HK-2 (cell line): ENCODE measurements around the gene SARNP.

ENCODE experiments used
- DNase-seq: peaks from one replicate; pipeline ENCODE4 v3.0.0-alpha.2; 2018; ENCODE audit not compliant: unreplicated experiment

Gene SARNP

DNA sequence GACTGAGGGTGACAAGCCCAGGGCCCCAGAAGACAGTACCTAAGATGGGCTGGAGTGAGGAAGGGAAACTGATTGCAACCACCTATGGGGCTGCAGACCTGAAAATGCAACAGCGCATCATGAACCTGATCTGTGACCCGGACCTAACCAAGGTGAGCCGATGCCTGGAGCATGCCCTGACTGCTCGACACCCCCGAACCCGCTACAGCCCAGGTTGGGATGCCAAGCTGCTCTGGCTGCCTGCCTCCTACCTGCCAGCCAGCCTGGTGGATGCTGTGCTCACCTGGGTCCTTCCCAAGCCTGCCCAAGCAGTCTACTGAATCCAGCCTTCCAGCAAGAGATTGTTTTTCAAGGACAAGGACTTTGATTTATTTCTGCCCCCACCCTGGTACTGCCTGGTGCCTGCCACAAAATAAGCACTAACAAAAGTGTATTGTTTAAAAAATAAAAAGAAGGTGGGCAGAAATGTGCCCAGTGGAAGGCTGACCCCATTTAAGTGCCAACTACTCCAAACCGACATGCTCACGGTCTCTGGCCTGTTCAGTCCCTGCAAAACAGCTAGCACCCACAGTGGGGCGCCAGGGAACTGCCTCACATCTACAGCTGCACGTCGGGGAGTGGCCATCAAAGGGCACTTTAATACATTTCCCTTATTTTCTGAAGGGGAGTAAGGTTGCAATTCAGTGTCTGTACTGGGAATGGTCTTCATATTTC, 93.1 kb downstream of the SARNP start:
- DNase-seq = no peak

DNA sequence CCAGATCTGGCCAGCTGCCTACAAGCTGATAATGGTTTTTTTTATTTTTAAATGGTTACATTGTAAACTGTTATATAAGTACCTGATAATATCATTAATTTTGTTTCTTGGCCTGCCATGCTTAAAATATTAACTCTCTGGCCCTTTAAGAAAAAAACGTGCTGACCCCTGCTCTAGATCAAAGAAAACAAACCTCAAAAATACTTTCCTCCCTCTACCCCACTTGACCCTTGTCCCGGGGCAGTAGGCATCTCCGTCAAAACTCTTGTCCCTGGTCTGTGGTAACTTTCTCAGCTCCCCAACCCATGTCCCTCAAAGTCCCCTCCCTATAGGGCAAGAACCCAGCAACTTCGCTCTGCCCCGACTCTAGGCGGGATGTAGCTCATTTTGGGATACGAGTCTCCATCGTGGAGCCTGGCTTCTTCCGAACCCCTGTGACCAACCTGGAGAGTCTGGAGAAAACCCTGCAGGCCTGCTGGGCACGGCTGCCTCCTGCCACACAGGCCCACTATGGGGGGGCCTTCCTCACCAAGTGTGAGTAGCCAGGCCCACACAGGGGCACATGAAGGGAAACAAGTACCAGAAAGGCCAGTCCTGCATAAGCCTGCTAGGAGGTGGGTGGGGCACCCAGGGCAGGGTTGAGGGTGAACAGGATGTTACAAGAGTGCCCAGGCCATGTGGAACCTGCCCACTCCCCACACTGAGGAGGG, 93.9 kb downstream of the SARNP start:
- DNase-seq = no peak

DNA sequence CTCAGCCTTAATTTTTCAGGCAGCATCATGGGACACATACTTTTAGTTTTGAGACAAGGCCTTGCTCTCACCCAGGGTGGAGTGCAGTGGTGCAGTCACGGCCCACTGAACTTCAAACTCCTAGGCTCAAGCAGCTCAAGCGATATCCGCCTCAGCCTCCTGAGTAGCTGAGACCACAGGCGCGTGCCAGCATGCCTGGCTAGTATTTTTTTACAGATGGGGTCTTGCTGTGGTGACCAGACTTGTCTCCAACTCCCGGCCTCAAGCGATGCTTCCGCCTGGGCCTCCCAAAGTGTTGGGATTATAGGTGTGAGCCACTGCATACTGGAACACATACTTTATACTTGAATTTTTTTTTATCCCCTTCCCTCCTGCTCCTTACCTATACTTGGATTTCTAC, 94.6 kb downstream of the SARNP start:
- DNase-seq = no peak

DNA sequence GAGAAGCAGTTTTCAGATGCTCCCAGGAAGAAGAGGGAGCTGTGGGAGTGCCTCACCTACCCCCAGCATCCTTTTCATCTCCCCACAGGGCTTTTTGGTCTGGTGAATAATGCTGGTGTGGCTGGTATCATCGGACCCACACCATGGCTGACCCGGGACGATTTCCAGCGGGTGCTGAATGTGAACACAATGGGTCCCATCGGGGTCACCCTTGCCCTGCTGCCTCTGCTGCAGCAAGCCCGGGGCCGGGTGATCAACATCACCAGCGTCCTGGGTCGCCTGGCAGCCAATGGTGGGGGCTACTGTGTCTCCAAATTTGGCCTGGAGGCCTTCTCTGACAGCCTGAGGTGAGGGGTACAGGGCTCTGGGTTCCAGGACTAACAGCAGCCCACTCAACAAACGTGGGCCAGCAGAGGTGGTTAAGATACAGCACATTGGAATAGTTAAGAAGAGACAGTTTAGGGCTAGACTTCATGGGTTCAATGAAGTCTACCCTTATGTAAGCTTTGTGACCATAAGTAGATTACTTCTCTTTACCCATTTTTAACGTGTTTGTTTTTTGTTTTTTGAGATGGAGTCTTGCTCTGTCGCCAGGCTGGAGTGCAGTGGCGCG, 95.8 kb downstream of the SARNP start:
- DNase-seq = no peak

DNA sequence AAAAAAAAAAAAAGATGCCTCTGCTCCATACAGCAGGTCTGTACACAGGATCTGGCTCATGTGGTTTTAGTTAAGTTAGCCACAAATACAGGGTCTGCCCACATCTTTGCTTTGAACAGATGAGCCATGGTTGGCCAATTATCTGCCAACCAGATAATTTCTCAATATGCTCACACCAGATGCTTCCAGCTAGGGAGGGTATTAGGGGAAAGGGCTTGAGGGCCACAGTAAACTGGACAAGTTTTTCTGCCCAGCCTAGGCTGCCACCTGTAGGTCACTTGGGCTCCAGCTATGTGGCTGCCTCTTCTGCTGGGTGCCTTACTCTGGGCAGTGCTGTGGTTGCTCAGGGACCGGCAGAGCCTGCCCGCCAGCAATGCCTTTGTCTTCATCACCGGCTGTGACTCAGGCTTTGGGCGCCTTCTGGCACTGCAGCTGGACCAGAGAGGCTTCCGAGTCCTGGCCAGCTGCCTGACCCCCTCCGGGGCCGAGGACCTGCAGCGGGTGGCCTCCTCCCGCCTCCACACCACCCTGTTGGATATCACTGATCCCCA, 96.6 kb downstream of the SARNP start:
- peak; percentile 84 for DNase-seq

DNA sequence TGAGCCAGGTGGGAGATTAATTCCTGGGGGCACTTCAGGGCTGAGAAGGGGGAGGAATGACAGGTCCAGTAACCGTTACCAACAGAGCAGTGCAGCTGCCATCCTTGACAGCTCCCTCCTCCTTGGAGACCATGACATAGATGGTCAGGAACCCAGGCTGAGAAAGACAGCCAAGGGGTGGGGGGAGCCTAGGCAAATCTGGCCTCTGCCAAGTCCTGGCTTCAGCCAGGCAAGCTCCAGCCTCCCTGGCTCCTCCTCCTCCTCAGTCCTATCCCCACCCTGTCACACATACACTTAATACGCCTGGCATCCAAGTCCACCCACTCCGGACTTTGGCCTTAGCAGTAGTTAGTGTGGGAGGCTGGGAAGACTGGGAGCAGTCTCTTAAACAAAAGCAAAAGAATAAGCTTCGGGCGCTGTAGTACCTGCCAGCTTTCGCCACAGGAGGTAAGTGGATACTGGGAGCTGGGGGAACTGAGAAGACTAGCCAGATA, 97.4 kb downstream of the SARNP start, which contains the start of gene RDH5:
TSS of gene RDH5 (plus strand) at position 323 of the 494 bp plus-strand sequence. CDS start 792 bp downstream, outside the sequence.
- peak; percentile 40 for DNase-seq

DNA sequence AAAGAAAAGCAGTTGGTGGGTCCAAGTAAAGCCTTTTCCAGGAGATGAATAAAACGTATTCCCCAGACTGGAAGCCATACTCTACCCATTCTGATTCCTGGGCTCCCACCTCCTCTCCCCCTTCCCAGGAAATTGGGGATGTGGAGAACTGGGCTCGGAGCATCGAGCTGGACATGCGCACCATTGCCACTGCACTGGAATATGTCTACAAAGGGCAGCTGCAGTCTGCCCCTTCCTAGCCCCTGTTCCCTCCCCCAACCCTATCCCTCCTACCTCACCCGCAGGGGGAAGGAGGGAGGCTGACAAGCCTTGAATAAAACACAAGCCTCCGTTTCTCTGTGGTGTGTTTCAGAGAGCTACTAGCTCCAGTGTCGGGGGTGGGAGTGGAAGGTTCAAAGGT, 98.2 kb downstream of the SARNP start:
- DNase-seq = no peak

DNA sequence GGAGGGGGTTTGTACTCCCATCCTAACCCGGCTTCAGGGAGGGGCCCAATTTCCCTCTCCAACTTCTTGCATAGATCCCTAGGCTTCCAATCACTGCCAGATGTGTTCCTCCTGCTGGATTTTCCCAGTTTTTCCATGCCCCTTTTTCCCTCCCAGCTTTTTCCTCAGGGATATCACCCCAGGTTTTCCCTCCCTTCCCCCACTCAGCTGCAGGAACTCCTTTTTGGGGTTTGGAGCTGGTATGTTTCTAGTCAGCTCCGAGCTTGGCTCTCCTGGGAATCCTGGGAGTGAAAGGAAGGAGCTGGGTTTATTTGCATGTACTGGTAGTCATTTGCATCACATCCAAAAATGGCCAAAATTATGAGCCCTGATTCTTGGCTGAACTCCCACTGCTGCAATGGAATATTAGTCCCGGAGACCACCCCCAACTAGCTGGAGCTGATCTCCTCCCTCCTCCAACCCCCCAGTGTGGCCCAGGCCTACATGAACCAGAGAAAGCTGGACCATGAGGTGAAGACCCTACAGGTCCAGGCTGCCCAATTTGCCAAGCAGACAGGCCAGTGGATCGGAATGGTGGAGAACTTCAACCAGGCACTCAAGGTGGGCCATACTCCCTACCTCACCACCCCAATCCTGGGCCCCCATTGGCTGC, 98.8 kb downstream of the SARNP start:
- no peak for DNase-seq

DNA sequence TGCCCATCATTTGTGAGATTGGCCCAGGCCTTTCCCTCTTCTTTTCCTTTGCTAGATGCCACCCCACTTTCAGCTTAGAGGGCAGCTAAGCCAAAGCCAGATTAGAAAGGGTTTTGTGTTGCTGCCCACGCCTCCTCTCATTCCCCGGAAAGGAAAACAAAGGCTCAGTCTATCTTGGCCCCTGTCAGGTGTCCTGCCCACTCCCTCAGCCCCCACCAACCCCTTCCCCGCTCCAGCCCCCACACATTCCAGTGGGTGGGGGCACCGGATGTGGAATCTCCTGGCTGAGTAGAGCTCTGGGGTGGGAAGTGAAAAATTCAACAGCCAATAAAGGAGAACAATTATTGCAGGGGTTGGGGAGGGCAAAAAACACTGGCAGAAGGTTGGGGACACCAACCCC, 99.5 kb downstream of the SARNP start:
- no peak for DNase-seq

DNA sequence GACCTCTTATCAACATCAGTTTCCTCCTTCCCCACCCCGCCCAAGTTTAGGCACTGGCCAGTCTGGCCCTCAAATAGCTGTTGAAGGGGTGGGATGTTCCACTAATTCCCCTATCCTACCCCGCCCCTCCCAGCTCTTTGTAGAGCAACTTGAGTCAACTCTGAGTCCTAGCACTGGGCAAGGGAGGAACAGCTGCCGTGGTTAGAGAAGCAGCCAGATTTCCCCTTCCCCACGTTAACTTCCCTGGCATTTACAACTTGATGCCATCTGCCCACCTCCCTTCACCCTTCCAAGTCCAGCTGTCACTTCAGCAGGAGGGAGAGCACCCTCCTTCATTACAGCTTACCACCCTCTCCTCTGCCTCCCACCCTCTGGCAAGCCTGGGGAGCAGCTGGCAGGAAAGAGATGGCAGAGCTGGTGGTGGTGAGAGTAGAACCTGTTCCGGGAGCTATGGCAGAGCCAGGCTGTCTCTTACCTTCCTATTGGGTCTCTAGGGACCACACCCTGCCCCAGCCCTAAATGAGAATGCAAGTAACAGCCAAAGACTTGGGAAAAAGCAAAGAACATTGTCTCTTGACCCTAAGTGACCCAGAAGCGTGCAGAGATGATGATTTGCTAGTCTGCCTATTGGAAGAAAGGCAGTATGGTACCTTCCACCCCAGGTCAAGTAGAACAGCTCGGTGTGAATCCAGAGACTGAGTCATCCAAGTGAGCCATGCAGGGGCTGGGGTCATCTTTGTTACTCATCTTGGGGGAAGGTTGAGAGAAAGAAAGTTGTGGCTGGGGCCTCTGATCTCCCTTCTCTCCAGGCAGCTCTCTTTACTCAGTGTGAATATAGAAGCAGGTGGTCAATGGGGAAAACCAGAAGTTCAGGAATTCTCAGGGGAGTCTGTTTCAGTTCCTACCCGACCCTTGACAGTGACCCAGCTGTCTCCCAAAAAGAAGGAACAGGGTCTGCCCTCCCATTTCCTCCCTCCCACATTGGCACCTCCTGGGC, 100.2 kb downstream of the SARNP start:
- peak; percentile 48 for DNase-seq

DNA sequence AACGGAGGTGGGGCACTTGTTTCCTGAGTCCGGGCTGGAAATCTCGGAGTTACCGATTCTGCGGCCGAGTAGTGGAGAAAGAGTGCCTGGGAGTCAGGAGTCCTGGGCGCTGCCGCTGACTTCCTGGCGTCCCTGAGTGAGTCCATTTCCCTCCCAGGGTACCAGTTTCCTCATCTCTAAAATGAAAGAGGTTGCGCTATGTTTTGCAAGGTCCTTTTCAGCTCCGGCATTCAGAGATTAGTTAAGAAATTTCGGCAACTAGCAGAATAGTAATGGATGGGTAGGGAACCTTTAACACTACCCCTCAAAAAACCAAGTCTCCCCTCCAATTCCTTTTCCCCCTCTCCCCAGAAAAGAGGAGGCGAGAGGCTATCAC, 101.0 kb downstream of the SARNP start:
- no peak for DNase-seq

DNA sequence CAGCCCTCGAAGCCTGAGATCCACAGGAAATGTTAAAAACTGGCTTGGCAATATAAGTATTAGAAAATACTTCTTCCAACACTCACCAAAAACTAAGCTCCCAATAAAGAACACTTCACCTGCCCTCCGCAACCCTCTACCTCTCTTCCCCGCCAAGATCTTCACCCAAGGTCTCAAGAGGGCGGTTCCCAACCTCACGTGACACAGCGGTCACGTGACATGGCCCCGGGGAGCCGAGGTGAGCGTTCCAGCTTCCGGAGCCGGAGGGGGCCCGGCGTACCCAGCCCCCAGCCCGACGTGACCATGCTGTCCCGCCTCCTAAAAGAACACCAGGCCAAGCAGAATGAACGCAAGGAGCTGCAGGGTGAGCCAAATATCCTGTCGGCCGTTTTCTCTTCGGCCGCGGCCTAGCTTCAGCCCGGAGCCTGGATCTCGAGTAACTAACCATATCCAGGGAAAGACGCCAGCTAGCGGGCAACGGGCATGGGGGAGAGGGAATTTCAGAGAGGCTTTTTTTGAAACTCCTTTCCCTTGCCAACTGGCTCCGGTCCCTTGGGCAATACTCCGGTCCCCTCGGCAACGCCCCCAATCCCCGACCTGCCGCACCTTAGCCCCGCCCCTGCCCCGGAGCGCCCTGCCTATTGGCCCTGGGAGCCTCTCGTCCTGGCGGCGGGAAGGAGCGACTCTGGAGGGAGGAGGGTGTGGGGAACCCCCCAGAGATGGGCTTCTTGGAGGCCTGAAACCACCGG, 101.5 kb downstream of the SARNP start, which contains the start of gene BLOC1S1:
TSS of gene BLOC1S1 (plus strand) at position 214 of the 749 bp plus-strand sequence. CDS start at position 220, 6 bp downstream.
- DNase-seq = peak; percentile 92

DNA sequence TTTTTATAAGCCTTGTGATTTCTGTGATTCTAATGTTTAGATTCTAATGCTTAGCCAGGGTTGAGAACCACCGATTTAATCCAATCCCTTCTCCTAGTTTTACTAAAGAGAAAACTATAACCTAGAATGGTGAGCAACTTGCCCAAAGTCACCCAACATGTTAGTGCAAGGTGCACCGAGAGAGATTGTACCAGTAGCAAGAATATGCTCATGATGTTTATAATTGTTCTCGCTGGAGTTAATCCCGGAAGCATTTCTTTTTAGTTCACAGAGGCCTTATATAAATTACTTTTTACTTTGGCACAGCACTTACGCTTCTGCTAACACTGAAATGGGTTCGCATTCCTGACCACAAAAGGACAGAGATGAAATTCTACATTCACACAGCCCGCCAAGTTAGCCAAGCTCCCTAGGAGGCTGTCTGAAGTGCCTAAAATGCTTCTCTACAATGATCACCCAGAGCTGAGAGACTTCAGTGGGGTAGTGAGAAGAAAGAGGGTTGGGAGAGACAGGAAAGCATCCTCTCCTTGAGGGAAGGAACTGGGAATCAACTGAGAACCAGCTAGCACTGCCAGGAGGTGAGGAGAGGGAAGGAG, 102.3 kb downstream of the SARNP start:
- no peak for DNase-seq

DNA sequence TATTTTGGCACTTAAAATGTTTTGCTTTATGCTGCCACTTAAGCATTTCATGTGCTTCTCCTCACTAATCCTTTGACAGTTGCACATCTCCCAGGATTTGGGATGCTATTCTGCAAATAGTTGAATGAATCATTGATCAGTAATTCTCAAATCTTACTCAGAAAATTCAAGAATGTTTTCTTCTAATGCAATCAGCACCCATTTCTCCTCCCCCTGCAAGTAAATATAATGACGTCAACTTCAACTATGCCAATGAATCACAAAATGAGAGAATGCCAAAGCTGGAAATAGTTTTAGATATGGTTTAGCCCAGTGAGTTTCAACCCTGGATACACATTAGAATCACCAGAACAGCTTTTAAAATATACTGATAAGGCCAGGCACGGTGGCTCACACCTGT, 103.8 kb downstream of the SARNP start:
- no peak for DNase-seq

DNA sequence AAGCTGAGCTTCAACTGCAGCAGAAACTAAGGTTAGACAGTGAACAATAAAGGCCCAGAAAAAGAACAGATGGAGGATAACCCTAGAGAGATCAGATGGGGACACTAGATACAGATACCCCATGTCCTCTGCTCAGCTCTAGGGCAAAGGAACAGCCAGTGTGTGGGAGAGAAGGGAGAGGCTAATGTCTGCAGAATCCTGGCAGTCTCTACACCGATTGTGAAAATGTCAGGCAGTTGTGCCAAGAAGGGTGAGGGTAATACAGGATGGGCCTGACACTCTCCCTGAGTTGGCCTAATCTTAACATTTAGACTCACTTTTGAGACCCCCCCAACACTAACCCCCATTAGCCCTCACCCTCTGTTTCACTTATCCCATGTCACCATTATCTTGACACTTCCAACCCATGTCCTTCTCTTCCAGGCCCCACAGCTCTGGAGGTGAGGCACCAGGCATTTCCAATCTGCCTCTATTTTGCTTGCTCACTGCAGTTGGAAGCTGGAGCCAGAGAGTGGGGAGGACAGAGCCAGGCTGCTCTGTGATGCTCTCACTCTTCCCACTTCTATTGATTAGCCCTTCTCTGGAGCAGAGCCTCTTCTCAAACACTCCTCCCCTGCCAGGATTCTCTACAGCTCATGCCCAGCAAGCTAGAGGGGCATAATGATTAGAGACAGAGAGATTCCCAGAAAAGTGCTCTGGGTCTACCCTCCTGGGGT, 104.7 kb downstream of the SARNP start:
- DNase-seq = no peak

DNA sequence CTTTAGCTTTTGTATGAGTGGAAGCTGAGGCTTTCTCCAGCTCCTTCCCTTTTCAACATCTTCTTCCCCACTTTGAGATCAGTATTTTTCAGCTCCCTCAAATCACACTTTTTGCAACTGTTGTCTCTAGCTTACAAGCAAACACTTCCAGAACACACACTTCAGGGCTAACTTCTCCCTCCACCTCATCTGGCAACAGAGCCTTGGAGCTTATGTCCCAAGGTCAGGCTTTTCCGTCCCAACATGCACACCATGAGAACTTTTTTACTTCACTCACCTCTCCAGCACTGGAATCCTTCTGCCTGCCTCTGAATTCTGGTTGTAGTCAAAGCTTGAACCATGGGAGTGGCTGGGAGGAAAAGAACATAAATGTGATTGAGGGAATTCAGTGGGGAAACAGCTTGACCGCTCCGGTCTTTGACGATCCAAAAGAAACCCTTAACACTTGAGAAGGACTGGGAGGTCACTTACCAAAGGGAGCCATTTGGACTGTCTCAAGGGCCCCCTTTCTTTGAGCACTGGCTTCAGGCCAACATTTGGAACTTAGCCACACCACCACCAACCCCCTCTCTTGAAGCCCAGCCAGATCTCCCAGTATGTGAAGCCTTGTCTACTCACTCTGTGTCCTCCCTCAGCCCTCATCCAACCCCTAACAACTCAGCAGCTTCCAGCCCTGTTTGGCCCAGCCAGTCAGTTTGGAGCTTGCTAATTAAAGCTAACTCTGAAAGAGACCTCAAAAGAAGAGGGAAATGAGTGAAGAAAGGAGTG, 105.6 kb downstream of the SARNP start:
- DNase-seq = no peak

DNA sequence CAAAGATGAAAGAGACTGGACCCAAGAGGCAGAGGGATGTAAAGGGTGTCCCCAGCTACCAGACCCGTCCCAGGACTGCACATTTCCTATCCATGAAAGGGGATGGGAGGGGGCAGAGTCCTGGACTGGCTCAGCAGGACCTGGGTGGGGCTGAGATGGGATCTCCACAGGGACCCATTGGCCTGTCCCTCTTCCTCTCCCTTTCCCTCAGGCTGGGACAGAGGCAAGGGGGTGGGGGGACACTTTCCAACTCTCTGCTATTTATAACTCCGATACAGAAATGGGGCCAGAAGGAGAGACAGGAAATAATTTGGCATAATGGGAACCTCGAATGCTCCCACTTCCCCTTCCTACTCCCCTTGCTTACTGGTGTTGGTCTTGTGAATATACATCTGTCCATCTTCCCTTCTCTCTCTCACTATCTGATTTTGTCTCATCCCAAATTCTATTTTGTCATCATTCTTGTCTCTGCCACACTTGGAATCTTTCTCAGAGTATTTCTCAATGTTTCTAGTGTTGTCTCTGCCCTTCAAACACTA, 108.8 kb downstream of the SARNP start:
- no peak for DNase-seq
